MM.1S (cell line): ENCODE measurements around the gene DNAJC6.

Experiments
- DNase-seq: peaks from one replicate; pipeline ENCODE4 v3.0.0-alpha.2; 2015
- H2AFZ ChIP-seq: fragments of 300-600 bp; sonication (generic); 2 replicates; pipeline ENCODE4 v1.6.0; 2016; ENCODE audit warnings: antibody characterized with exemption, low read length
- H3F3A ChIP-seq: fragments of 300-600 bp; sonication (generic); 2 replicates; pipeline ENCODE4 v1.6.1; 2016; ENCODE audit warnings: mild to moderate bottlenecking, antibody characterized with exemption, low read length, moderate library complexity, mixed read lengths; ENCODE audit not compliant: insufficient read depth
- H3K27ac ChIP-seq: fragments of 300-600 bp; sonication (generic); 2 replicates; pipeline ENCODE4 v1.5.1; 2016; ENCODE audit warnings: mild to moderate bottlenecking, low read length
- H3K27me3 ChIP-seq: fragments of 300-600 bp; sonication (generic); replicated peaks from 2 replicates; pipeline ENCODE4 v1.6.0; 2016; ENCODE audit warnings: low read length; ENCODE audit not compliant: insufficient read depth
- H3K36me3 ChIP-seq: fragments of 300-600 bp; sonication (generic); replicated peaks from 2 replicates; pipeline ENCODE4 v1.6.1; 2016; ENCODE audit warnings: mild to moderate bottlenecking, low read length, mixed read lengths; ENCODE audit not compliant: insufficient read depth
- H3K4me1 ChIP-seq: fragments of 300-600 bp; sonication (generic); 2 replicates; pipeline ENCODE4 v1.6.1; 2016; ENCODE audit warnings: low read length, mixed read lengths
- H3K4me2 ChIP-seq: fragments of 300-600 bp; sonication (generic); 2 replicates; pipeline ENCODE4 v1.6.0; 2016; ENCODE audit warnings: low read depth, low read length
- H3K4me3 ChIP-seq: fragments of 300-600 bp; sonication (generic); 2 replicates; pipeline ENCODE4 v1.5.1; 2016; ENCODE audit warnings: low read length, mixed read lengths
- H3K79me2 ChIP-seq: fragments of 300-600 bp; sonication (generic); 2 replicates; pipeline ENCODE4 v1.6.1; 2016; ENCODE audit warnings: mixed run types, low read length, mixed read lengths
- H3K9ac ChIP-seq: fragments of 300-600 bp; sonication (generic); 2 replicates; pipeline ENCODE4 v1.6.1; 2016; ENCODE audit warnings: low read length, mixed read lengths
- H3K9me2 ChIP-seq: fragments of 300-600 bp; sonication (generic); replicated peaks from 2 replicates; pipeline ENCODE4 v1.6.1; 2016; ENCODE audit warnings: mild to moderate bottlenecking, low read length, mixed read lengths; ENCODE audit not compliant: insufficient read depth
- H3K9me3 ChIP-seq: fragments of 300-600 bp; sonication (generic); replicated peaks from 2 replicates; pipeline ENCODE4 v1.6.1; 2016; ENCODE audit warnings: mild to moderate bottlenecking, low read length, mixed read lengths; ENCODE audit not compliant: insufficient read depth
- H4K20me1 ChIP-seq: fragments of 300-600 bp; sonication (generic); 2 replicates; pipeline ENCODE4 v1.6.1; 2016; ENCODE audit warnings: mild to moderate bottlenecking, low read length, moderate library complexity, mixed read lengths; ENCODE audit not compliant: insufficient read depth
- CTCF ChIP-seq: fragments of 300-600 bp; sonication (generic); IDR thresholded peaks from 2 replicates; pipeline ENCODE4 v1.5.1; 2016; ENCODE audit warnings: antibody characterized with exemption, low read length, mixed read lengths
- EZH2 ChIP-seq: fragments of 300-600 bp; sonication (generic); optimal IDR thresholded peaks from 2 replicates; pipeline ENCODE3; 2017; ENCODE audit warnings: low read depth, mild to moderate bottlenecking, antibody characterized with exemption, low read length, mixed read lengths
- EZH2phosphoT487 ChIP-seq: fragments of 300-600 bp; sonication (generic); IDR thresholded peaks from 2 replicates; pipeline ENCODE4 v1.6.1; 2018; ENCODE audit warnings: antibody characterized with exemption, low read length

Gene DNAJC6

GRCh38 chr1:65317866-65318653 lies 8.7 kb downstream of the DNAJC6 start:
- Histone ChIP-seq H3F3A (no peaks in the 10 kb centered on the region), H3K4me3 (no peak overlapping the region), H3K9me2 (no peaks in the 10 kb centered on the region), H2AFZ (no peak overlapping the region), H3K27ac (no peak overlapping the region), H3K4me1 (no peaks in the 10 kb centered on the region), H4K20me1 (no peaks in the 10 kb centered on the region), H3K36me3 (no peaks in the 10 kb centered on the region), H3K9ac (no peak overlapping the region), H3K27me3 (no peaks in the 10 kb centered on the region), H3K79me2 (no peaks in the 10 kb centered on the region), H3K4me2 (no peak overlapping the region), H3K9me3 (no peaks in the 10 kb centered on the region)
- no peak for DNase-seq
- TF ChIP-seq EZH2phosphoT487 (no peak), CTCF (no peak), EZH2 (no peak)

GRCh38 chr1:65319141-65319540 lies 9.8 kb downstream of the DNAJC6 start:
- Histone ChIP-seq H3K27ac (no peak overlapping the region), H3K4me3 (no peak overlapping the region), H2AFZ (no peak overlapping the region), H3K9me2 (no peaks in the 10 kb centered on the region), H3K79me2 (no peaks in the 10 kb centered on the region), H3K27me3 (no peaks in the 10 kb centered on the region), H3K4me1 (no peaks in the 10 kb centered on the region), H3K9me3 (no peaks in the 10 kb centered on the region), H3F3A (no peaks in the 10 kb centered on the region), H3K9ac (no peak overlapping the region), H3K36me3 (no peaks in the 10 kb centered on the region), H3K4me2 (no peak overlapping the region), H4K20me1 (no peaks in the 10 kb centered on the region)
- TF ChIP-seq EZH2 (no peak), CTCF (no peak)
- no peak for DNase-seq

- DNase-seq: no peak
- H3K9ac ChIP-seq: no peak overlapping the region
- H3K9me2 ChIP-seq: no peaks in the 10 kb centered on the region
- no peak overlapping the region for H3K27ac ChIP-seq
- H3K36me3 ChIP-seq: no peaks in the 10 kb centered on the region
- no peaks in the 10 kb centered on the region for H3F3A ChIP-seq
- no peak overlapping the region for H3K4me3 ChIP-seq
- TF ChIP-seq EZH2 (no peak), CTCF (no peak), EZH2phosphoT487 (no peak)
- H3K79me2 ChIP-seq: no peaks in the 10 kb centered on the region
- H3K4me1 ChIP-seq: no peaks in the 10 kb centered on the region
- no peak overlapping the region for H2AFZ ChIP-seq
- no peaks in the 10 kb centered on the region for H3K9me3 ChIP-seq
- no peaks in the 10 kb centered on the region for H4K20me1 ChIP-seq
- H3K4me2 ChIP-seq: no peak overlapping the region
- no peaks in the 10 kb centered on the region for H3K27me3 ChIP-seq
Observed at GRCh38 chr1:65319754-65320153, 10.4 kb downstream of the DNAJC6 start.
